ENCODE data around the gene ST7.
"Not testable (repeated sequence)": the region's sequence is repeated elsewhere in the genome, so short reads cannot be mapped to it uniquely, and the experiment has no call there.

ST7 gene

DNA sequence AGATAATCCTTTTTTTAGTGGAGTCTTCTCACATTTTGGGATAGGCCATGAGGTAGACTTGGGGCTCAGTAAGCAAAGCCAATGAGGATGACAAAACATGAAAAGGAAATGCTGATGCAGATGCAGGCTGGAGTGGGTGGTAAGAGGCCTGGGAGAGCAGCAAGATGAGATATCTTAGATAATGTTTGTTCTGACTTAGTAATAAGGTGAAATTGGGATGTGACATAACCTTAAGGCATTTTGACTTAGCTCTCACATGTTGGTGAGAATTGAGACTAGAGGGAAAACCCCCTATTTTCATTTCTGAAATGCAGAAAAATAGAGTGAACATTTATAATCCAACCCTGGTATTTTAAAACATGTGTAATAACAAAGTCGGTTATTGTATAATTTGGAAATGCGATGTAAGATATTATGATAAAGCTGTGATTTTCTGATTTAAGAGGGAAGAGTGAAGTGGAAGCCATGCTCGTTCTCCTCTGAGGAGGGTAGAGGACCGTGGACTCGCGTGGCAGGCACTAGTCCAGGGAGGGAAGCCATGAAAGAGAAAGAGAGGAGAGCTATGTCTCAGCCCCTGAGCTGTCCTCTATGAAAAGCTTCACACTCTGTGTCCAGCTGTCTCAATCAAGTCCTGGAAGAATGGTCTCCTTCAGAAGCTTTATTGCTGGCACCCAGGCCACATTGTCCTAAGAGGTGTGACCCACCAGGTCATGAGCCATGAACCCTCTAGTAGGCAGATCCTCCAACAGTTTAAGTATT, 57.3 kb downstream of the ST7 start:
- DNase-seq = no peak

DNA sequence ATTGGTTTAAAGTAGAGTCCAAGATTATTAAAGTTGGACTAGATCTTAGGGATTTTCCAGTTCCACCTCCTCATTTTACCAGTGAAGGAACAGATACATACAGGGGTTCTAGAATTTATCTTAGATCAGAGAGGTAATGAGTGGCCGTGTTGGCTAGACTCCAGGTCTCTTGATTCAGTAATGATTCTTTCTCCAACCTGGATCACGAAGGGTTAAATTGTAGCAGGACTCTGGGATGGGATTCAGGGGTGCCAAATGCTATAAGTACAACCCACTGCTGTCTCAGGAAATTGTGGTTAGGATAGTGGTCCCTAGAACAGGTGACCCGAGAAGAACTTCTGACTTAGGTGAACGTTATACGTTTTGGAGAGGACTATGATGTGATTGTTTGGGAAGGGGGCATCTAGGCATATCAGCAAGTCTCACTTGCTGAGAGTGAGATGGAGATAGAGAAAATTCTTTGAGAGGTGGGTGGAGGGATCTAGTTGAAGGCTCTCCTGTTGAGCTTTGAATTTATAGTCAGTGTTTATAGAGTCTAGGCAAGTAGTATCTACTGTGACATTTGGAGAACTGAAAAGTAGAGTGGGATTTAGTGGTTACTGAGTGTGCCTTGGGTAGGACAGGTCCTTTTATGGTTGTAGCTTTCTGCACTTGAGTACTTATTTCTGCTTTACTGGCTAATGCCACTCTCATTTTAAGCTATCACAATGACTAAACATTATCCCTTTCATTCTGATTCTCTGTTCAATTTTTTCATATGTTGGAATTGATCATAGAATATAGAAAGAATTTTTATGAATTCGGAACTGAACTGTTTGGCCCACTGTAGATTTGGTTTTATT, 58.3 kb downstream of the ST7 start:
- no peak for DNase-seq

DNA sequence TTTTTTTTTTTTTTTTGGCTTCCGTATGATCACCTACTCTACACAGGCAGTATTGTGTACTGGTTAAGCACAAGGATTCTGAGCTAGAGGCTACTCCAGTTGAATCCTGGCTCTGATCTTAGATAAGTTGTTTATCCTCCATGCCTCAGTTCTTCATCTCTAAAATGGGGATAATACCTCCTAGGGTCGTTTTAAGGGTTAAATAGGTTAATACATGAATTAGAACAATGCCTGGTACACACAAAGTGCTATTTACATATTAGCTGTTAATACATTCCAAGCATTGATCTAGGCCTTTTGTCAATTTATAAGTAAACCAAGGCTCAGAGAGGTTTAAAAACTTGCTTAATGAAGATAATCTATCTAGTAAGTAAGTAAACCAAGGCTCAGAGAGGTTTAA, 59.0 kb downstream of the ST7 start:
- no peak for DNase-seq

DNA sequence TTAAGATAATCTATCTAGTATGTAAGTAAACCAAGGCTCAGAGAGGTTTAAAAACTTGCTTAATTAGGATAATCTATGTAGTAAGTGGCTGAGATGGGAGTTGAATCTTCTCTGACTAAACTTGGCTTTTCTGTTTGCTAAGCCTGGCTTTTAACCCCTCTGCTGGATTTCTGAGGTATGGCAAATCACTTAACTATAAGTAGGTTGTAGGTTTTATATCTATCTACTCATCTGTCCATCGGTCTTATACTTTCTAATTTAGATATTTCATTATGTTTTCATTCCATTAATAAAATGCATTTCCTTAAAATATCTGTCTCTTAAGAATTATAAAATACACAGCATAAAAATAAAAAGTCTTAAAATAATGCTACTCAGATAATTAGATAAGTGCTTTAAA, 59.4 kb downstream of the ST7 start:
- DNase-seq = peak; percentile 15

DNA sequence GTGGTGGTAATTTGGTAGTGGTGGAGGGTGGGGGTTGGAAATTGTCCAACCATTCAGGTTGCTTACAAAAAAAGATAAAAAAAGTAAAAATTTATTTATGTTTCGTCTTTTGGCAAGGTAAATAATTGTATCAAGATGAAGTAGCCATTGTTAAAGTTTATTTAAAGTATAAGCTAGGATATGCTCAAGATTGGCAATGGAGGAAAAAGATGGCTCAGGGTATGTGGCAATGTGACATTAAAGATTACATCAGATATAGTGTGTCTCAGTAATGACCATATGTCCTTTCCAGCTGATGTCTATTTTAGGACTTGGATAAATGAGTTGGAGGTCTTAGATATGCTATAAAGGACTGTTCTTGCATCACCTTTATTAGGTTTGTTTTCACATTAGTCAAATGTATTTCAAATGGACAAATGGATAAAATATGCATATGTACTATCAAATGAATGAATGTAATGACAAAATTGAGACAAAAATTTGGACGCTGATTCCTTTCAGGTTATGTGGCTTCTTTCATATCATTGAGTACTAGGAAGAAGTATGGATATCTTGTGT, 60.9 kb downstream of the ST7 start:
- DNase-seq = no peak

DNA sequence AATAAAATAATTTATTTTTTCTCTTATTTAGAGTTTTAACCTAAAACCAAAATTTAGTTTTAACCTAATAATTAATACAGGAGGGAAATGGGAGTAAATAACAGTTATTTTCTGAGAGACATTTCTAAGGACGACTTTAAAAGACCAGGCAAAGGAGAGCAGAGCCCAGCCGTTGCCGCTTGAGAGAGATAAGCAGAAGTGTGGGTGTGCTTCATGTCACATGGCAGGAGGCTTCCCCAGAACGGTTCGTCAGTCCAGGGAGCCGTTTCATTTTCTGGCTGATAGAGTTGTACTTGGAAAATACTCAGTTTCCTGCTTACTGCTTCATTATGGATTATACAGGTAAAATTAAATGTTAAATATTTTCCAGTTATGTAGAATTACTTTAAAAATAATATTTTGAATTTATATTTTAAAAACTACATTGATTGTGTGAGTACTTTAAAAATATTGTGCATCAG, 61.4 kb downstream of the ST7 start:
- DNase-seq = peak; percentile 26

DNA sequence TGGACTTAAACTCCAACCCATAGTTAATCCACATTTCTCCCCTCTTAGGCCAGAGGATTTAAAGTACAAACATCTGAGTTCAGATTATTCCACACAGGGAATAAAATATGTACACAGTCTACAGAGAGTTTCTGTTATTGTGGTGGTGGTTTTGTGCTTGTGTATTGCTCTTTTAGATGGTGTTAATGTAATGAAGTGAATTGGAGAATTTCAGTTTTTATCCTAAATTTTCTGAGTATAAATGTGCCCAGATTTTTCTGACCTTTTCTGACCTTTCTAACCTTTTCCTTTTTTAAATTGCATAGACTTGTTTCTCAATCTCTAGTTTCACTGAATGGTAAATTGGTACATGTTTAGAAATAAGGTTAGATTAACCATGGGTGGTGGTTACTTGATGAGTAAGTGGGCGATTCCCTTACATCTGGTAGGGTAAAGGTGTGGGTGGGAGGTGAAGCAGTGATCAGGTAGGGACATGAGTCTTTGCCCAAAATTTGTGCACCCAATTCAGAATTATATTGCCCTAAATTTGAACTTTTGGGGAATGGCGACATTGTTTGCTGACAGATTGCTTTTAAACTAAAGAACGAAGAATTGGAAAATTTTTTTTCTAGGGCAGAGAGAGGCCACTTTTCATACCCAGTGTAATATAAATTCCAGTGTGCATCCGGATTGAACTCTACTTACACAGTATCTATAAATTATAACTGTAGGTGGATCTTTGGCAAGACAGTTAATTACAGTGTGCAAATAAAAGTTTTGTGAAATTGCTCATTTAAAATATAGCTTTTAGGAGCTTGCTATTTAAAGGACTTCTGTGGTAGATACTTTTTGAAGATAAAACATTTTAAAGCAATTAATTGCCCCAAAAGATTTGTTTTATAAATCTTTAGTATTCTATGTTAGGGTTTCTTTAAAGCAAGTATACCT, 62.2 kb downstream of the ST7 start:
- DNase-seq = no peak

DNA sequence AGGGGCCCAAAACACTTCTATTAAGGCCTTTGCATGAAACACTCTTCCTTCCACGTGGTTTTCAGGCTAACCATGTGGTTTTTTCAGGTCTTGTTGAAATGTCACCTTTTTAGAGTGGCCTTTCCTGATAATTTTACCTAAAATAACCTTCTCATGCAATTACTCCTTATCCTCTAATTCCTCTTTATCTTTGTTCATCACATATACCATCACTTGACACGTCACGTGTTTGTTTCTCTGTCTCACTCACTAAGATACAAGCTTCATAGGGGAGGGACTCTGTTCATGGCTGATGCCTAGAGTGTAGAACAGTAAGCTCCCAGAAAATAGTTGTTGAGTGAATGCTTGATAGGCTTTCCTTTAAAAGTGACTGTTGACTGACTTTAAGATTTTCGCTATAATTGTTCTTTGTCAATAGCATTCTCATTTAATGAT, 63.7 kb downstream of the ST7 start:
- DNase-seq = no peak

DNA sequence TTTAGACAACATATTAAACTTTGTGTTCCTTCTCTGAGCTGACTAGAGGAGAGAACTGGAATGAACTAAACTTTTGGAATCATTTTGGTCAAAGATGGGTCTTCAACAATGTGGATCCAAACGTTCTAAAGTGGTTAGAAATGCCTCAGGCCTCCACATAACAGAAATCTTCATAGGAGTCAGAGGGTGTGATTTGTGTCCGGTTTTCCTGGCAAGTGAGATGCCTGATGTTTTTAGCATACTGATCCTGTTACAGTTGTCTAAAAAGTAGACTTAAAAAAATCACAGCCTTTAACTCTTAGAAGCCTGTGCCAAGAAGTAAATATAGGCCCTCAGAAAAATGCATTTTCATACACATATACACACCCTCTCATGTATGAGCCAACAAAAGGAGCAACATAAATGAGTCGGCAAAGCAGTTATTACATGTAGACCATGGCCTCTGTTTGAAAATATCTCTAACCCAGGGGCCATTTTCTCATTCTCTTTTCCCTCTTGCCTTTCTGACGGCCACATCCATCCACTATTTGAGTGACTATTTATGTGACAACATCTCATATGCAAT, 64.5 kb downstream of the ST7 start:
- DNase-seq = no peak

DNA sequence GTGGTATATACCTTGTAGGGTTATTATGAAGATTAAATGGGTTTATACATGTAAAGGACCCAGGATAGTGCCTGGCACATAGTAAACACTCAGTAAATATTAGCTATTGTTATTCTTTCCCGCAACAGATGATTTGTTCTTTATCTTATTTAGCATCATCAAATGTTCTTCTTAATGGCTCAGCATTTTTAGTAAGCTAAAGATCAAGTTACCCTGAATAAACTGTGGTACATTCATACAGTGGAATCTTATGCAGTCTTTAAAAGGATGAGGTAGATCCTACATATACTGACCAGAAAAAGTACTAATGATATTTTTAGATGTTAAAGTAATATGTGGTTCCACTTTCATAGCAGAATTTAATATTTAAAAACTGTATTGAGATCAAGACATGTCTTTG, 65.4 kb downstream of the ST7 start:
- DNase-seq = no peak

DNA sequence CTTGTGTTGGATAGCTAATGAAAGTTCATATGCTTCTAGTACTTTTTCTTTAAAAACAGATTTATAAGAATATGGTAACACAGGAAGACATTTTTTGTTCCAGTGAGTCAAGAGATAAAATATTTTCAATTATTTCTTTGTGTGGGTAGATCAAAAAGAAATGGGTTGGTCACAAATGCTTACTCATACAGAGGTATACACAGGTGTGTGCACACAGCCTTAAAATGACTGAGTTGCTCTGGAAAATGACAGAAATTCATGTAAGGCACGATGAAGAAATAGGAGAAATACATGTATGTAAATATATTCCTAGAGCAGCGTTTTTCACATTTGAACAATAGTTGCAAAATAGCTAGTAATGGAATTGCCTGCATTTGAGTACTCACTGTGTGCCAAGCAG, 66.0 kb downstream of the ST7 start:
- no peak for DNase-seq

DNA sequence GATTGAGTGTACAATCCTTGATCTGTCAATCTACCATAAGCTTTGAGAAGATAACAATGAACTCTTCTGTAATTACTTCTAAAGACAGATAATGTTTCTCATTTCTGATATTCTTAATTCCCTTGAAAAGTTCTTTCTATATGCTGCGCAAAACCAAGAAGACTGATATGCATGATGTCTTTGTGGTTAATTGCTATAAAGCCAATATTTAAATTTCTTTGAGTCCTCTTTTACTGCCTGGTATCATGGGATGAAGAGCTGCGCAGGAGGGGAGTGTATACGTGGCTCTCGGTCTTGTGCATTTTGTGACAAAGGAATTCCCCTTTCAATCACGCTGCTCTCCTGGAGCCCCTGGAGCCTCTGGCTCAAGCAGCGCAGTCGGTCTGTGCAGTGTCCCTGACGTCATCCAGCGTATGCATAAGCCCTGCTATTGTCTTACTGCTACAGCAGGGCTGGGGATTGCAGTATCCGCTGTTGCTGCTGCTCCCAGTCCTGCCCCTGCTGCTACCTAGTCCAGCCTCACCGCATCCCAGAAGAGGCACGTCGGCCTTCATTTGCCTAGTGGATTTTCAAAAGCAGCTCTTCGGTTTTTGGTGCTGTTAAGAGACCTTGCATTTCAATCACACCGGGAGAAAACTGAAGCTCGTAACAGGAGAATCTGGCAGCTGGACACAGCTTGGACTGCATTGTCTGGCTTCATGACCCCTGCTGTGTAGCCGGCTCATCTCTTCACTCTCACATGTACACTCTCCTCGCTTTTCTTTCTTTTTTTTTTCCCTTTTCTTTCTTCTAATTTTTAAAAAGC, 66.7 kb downstream of the ST7 start:
- peak; percentile 62 for DNase-seq

DNA sequence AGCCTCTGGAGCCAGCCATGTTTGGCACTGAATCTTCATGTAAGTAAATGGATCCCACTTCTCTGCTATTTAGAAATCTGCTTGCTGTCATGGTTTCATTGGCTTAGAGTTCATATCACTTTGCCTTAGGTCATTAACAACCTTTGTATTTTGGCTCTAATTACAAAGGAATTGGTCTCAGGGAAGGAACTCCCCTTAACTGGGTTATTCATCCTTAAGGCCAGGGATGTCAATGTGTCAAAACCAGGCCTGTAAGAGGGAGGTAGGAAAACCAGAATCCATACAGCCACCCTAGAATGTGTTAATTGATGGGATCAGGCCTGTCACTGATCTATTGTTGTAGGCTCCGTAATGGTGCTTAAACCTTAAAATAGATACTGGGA, 67.3 kb downstream of the ST7 start:
- DNase-seq = no peak

DNA sequence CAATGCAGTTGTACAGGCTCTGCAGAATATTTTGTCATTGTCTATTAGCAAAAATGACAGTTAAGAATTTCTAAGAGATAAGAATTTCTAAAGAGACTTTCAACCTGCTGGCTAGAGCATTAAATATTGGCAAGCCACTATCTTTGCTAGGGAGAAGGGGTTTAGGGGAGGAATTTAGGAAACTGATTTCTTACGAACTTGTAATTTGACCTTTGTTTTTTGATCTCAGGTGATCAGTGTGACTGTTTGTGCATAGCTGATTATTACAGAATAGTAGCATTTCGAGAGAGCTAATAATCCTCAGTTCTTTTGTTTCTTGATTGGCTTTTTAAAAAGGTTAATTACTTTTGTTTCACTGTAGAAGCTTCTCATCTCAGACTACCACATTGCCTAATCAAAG, 68.1 kb downstream of the ST7 start:
- DNase-seq = no peak

DNA sequence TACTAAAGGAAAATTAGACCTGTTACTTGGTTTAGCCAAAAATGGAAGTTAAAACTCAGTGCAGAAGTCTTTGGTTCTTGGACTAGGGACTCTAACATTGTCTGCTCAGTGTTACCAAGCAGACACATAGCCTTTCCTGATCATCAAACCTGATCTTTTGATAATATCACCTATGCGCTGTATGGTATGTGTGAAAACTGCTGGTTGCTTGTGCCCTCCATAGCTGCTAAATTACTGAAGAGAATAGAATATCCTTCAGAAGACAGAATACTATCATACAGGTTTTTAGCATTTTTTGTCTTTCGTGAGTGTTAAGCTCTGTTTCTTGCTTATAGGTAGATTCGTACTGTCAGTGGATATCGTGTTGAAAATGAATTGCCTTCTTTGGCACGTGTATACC, 68.7 kb downstream of the ST7 start:
- DNase-seq = no peak

DNA sequence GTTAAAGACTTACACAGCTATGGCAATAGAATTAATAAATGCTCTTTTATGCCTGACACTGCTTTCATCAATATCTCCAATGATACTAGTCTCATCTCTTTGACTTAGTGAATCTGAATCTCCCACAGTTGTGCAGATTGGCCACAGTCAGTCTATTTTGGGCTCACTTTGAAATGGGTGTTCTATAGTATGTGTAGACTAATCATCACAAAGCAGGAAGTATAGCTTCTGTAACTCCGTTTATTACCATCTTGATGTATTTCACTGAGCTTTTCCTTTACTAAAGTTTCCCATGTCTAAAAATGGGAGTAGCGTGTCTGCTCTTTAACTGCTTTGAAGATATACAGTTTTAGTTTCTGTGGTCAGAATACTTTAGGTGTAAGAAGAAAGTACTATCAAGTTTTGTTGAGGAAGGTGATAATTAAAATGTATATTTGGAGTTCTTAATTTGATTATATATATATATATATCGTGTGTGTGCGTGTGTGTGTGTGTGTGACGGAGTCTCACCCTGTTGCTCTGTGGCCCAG, 70.1 kb downstream of the ST7 start:
- no peak for DNase-seq

DNA sequence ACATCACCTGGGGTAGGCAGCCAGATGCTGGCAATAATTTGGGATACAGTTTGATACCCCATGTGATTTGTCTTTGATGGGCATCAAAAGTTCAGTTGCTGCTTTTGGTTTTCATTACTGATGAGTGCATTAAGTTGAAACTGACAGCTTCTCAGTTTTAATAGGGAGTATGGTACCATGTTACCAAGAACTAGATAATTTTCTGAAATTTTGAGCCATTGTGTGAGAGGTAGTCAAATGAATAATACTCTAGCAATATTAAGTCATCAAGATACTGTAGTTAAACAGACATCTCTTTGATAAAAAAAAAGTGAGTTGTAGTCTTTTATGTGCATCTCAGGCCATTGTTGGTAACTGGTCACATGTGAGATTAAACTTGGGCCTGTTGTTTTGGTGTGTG, 71.5 kb downstream of the ST7 start:
- DNase-seq = no peak

DNA sequence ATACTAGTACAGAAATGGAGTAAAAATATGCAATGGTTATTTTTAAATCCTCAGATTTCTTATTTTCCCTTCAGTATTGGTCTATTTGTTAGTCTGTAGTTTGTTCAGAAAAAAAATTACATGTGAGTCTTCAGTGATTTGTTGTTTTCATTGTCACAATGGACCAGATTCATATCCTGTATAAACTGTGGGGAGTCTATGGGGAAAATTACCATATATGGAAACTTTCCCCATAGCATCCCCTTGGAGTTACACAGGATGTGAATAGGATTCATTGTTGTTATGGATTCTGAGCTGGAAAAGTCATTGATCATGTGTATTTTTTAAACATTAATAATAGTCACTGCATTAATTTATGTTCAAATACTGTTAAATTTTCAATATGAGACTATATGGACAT, 72.6 kb downstream of the ST7 start:
- DNase-seq = no peak

DNA sequence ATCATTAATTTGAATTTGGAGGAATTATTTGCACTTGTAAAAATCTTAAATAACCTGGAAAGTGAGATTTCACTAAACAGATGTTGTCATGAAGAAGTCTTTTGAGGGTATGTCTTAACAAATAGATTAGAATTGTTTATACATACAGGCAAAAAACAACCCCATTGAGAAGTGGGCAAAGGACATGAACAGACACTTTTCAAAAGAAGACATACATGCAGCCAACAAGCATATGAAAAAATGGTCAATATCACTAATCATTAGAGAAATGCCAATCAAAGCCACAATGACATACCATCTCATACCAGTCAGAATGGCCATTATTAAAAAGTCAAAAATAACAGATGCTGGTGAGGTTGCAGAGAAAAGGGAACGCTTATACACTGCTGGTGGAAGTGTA, 77.0 kb downstream of the ST7 start:
- not testable (repeated sequence) for DNase-seq

DNA sequence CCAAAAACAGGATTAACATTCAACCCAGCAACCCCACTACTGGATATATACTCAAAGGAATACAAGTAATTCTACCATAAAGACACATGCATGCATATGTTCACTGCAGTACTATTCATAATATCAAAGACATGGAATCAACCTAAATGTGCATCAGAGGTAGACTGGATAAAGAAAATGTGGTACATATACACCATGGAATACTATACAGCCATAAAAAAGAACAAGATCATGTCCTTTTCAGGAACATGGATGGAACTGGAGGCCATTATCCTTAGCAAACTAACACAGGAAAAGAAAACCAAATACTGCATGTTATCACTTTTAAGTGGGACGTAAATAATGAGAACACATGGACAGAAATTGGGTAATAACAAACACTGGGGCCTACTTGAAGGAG, 77.5 kb downstream of the ST7 start:
- DNase-seq = not testable (repeated sequence)

DNA sequence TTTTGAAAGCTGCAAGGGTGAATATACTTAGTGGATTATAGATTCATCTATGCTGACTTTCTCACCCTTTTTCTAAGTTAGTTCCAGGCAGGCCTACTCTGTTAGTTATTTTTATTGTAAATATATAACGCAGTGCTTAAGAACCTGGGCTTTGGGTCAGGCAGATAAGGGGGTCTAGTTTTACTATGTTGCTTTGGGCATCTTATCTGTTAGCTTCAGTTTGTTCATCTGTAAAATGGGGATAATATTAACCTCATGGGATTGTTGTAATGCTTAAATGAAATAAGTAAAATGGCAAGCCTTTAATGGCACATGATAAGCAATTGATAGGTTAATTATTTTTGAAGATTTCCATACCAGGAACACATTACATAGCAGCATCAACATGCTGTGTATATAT, 79.5 kb downstream of the ST7 start:
- no peak for DNase-seq

Measured in kidney glomerular epithelial cell (primary cell).